Cardiac fibroblast (primary cell): ENCODE data around the gene GMCL2.

Experiments used
- DNase-seq, 2 donors: peaks; one replicate each; pipeline versions ENCODE4 v3.0.0 to v3.0.0-alpha.2; 2010; ENCODE audit warnings: low read depth in 2 of 2
- H3K4me3 ChIP-seq, 2 donors: replicated peaks in 1 of 2; 1 replicate in 1 of 2; 2 replicates in 1 of 2; pipeline ENCODE4 v1.5.1; 2011; ENCODE audit warnings: low read depth in 2 of 2, low read length in 2 of 2, mild to moderate bottlenecking in 2 of 2, moderate library complexity in 1 of 2
- TF ChIP-seq, protein P1 (sequence below): IDR thresholded peaks from one replicate; pipeline ENCODE4 v1.5.1; 2011; ENCODE audit warnings: low read depth, mild to moderate bottlenecking, low read length, inconsistent platforms

Gene GMCL2

DNA sequence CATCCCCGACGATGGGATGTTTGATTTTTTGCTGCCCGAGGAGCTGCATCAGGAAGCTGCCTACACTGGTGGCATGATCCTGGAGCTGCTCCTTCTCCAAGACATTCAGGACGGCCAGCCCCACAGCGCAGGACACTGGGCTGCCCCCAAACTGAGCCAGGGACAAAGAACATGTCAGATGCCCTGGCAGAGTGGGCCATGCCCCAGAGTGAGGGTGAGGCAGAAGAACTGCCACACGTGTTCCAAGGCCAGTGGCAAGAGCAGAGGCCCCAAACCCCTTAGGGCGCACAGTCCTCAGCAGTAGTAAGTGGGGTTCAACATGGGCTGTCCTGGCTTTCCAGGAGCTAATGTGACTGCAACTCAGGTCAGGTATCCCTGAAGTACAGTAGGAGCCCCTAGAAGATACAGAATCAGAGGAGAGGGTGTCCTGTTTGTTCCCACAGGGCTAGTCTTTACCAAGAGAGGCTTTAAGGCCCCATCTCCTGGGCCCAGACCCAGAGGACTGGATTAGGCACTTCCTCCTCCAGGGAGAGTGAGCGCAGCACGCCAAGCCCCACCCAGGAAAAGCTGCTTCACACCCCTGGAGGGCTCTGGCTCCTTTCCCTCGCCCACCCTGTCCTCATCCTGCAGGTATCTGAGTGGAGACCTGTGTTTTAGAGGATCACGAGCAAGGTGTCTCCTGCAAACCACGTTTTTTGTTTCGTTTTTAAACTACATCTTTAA lies 28.3 kb upstream of the GMCL2 start:
- no peak overlapping the region for H3K4me3 ChIP-seq
- no peak for DNase-seq
- TF ChIP-seq, protein P1, sequence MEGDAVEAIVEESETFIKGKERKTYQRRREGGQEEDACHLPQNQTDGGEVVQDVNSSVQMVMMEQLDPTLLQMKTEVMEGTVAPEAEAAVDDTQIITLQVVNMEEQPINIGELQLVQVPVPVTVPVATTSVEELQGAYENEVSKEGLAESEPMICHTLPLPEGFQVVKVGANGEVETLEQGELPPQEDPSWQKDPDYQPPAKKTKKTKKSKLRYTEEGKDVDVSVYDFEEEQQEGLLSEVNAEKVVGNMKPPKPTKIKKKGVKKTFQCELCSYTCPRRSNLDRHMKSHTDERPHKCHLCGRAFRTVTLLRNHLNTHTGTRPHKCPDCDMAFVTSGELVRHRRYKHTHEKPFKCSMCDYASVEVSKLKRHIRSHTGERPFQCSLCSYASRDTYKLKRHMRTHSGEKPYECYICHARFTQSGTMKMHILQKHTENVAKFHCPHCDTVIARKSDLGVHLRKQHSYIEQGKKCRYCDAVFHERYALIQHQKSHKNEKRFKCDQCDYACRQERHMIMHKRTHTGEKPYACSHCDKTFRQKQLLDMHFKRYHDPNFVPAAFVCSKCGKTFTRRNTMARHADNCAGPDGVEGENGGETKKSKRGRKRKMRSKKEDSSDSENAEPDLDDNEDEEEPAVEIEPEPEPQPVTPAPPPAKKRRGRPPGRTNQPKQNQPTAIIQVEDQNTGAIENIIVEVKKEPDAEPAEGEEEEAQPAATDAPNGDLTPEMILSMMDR: no peak

DNA sequence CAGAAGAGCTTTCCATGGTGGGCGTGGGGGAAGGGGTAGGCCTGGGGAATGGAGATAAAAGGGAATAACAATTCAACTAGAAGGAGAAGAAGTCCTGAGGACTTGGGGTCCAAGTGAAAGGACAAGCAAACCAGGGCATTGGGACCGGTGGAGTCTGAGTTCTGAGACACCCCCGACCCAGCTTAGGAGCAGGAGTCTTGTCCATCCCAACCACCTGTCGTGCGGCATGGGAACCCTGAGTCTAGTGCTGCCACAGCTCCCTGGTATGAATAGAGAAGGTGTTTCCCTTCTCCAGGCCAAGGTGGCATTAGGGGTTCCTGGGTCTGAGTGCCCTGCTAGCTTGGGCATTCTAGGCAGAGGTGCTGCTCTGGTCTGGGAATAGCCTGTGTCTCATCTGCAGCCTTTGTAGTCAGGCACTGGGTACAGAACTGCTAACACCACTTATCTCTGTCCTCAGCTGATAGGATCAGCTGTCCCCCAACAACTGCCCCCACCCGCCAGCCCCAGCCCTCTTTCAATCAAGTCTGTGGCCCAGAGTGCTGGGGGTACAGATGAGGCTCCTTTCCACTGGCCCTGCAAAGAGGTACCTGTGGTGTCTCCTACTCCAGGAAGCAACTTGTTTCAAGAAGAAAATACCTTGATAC lies 27.1 kb upstream of the GMCL2 start:
- TF ChIP-seq, protein P1: no peak
- no peak for DNase-seq
- H3K4me3 ChIP-seq: no peak overlapping the region

DNA sequence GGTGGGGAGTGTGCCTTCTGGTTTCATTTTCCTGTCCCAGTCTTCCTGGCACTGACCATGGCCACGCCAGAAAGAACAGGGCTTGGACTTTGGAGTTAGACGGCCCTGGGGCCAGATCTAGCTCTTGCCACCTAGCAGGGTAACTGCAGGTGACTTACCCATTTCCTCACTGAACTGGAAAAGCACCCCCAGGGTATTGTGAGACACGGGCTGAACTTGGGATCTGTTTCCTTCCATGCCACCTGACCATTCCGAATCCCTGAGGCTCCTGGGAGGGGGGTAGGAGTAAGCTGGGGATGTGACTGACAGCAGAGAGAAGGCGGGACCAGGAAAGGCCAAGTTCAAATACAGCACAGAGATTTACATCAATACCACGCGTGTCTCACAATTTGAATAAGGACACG lies 26.6 kb upstream of the GMCL2 start:
- TF ChIP-seq, protein P1: no peak
- no peak for DNase-seq
- no peak overlapping the region for H3K4me3 ChIP-seq

DNA sequence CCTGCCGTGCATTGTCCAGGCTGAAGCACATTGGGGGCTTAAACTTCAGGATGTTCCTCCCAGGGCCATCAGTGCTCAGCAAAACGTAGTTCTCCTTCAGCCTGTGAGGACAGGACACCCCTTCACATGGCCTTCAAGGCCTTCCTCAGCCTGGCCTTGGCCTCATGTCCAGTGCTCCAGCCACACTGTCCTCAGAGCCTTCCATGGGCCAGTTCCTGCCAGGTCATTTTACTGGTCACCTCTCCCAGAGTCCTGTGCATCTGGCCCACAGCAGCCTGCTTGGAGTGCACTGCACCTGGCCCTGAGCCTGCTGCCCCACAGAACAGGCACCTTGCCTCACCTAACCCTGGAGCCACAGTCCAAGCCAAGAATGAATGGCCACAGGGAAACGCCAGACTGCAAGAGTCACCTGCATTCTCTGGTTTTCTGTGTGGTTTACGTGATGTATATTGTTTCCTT lies 25.9 kb upstream of the GMCL2 start:
- DNase-seq: no peak
- TF ChIP-seq, protein P1: no peak

DNA sequence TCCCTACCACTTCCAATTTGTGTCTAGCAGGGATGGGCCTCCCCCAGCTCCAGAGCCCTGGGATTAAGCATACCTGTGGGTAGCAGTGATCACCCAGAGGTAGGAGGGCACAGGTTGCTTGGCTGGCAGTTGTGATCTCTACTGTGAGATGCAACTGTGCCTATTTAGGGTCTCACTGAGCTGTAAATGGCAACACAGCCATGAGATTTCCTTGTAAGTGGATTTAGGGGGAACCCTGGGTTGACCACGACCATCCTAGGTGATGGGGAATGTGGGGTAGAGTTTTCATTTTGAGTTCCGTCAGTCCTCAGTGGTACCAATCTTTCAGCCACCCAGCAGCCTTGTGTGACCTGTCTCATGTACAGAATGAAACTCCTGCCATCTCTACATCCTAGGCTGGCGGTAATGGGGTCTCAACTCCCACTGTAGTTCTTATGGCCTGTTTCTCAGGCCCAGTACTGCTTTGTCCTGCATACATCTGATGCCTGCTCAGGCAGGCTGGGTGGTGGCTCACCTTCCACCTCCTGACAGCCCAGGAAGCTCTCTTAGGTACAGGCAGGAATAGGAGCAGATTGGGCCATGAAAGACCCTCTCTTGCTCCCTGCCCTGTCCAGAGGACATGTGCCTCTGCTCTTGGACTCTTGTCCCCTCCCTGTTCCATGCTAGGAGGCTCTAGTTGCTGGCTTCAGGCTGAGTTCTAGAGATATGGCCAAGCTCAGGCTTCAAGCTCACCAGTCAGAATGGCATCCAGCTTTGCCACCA lies 25.3 kb upstream of the GMCL2 start:
- H3K4me3 ChIP-seq: no peak overlapping the region
- TF ChIP-seq, protein P1: no peak
- DNase-seq: no peak

More for the DNA sequence above, 25.9 kb upstream of the GMCL2 start:
- H3K4me3 ChIP-seq: no peak overlapping the region

DNA sequence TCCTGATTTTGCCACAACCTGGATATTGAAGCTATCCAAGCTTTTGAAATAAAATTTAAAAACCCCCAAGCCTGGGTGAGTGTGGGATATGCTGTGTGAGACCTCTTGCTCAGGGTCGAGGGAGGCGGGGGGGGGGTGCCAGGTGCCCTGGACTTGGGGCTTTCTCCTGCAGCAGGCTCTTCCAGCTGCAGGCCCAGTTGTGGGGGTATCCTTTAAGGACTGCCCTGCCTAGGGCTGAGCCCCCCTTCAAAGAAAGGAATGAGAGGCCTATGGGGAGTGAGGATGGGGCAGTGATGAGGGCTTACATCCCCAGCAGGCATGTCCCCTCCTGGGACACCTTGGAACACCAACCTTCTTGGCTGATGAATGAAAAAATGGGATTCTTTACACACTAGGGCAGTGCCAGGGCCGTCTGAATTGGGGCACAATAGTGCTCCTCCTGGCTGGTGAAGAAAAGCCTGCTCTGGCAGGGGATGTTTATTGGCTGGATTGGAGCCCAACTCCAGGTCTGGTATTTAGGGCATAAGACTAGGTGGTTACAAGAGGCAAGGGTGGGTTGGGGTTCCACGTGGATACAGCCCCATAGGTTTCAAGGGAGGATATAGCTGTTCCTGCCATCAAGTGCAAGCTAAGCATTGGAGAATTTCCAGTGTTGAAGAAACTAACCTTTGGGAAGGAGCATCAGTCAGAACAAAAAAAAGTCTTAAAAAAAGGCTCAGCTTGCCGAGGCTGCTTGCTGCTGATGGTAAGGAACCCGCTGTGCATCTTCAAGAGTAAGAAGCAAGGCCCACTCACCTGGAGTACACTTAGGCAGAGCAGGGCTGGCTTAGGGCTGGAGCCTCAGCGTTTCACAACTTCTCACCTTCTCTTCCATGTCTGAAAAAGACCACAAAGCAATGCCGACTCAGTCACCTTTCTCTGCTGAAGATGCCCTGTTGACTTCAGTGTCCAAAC lies 24.2 kb upstream of the GMCL2 start:
- DNase-seq: no peak
- TF ChIP-seq, protein P1: no peak
- H3K4me3 ChIP-seq: no peak overlapping the region
